Measurements from ENCODE around the gene HIPK2.
A peak's percentile ranks its signal among the peaks of the same experiment; 100 is the strongest.
"Not testable (repeated sequence)": the region's sequence is repeated elsewhere in the genome, so short reads cannot be mapped to it uniquely, and the experiment has no call there.

HIPK2 gene

GRCh38 chr7:139613971-139614411 is 163.8 kb downstream of the HIPK2 start:
- no peak for DNase-seq

- not testable (repeated sequence) for DNase-seq
Observed at GRCh38 chr7:139611556-139611955, 166.2 kb downstream of the HIPK2 start.

- DNase-seq: no peak
Observed at GRCh38 chr7:139610595-139610994, 167.2 kb downstream of the HIPK2 start.

- DNase-seq: no peak
Observed at GRCh38 chr7:139603896-139604295, 173.9 kb downstream of the HIPK2 start.

- no peak for DNase-seq
Observed at GRCh38 chr7:139603282-139603681, 174.5 kb downstream of the HIPK2 start.

- peak; percentile 30 for DNase-seq
Observed at GRCh38 chr7:139602143-139602722, 175.6 kb downstream of the HIPK2 start.

- DNase-seq: no peak
Observed at GRCh38 chr7:139601176-139601575, 176.6 kb downstream of the HIPK2 start.

GRCh38 chr7:139600306-139600705 is 177.5 kb downstream of the HIPK2 start:
- no peak for DNase-seq

- DNase-seq: no peak
Observed at GRCh38 chr7:139598642-139599041, 179.2 kb downstream of the HIPK2 start.

- no peak for DNase-seq
Observed at GRCh38 chr7:139597028-139597427, 180.8 kb downstream of the HIPK2 start.

GRCh38 chr7:139596626-139597025 is 181.2 kb downstream of the HIPK2 start:
- DNase-seq: no peak

GRCh38 chr7:139595806-139596205 is 182.0 kb downstream of the HIPK2 start:
- DNase-seq: no peak

GRCh38 chr7:139594911-139595476 is 182.8 kb downstream of the HIPK2 start:
- DNase-seq: no peak

- no peak for DNase-seq
Observed at GRCh38 chr7:139594090-139594489, 183.7 kb downstream of the HIPK2 start.

GRCh38 chr7:139592801-139593461 is 184.9 kb downstream of the HIPK2 start:
- no peak for DNase-seq

GRCh38 chr7:139591550-139592195 is 186.1 kb downstream of the HIPK2 start:
- DNase-seq: no peak

- DNase-seq: no peak
Observed at GRCh38 chr7:139589474-139589873, 188.3 kb downstream of the HIPK2 start.

GRCh38 chr7:139588632-139589031 is 189.2 kb downstream of the HIPK2 start:
- peak; percentile 87 for DNase-seq

- DNase-seq: no peak
Observed at GRCh38 chr7:139587535-139587934, 190.3 kb downstream of the HIPK2 start.

GRCh38 chr7:139586286-139586685 is 191.5 kb downstream of the HIPK2 start:
- DNase-seq: no peak

GRCh38 chr7:139585042-139585441 is 192.8 kb downstream of the HIPK2 start:
- DNase-seq: no peak

- DNase-seq: no peak
Observed at GRCh38 chr7:139583826-139584553, 193.8 kb downstream of the HIPK2 start.

GRCh38 chr7:139582671-139583155 is 195.1 kb downstream of the HIPK2 start:
- no peak for DNase-seq
